ENCODE results near the gene ANXA10. TPM values are rescaled to one million over a fixed set of nuclear protein-coding genes. Genes with fewer than 3 reads are reported as not detected.

ANXA10 gene
- 2.6 to 3.5 TPM (median 2.7 TPM) in 5 replicates for total RNA-seq (2022; extraction: Qiagen RNA extraction)

DNA sequence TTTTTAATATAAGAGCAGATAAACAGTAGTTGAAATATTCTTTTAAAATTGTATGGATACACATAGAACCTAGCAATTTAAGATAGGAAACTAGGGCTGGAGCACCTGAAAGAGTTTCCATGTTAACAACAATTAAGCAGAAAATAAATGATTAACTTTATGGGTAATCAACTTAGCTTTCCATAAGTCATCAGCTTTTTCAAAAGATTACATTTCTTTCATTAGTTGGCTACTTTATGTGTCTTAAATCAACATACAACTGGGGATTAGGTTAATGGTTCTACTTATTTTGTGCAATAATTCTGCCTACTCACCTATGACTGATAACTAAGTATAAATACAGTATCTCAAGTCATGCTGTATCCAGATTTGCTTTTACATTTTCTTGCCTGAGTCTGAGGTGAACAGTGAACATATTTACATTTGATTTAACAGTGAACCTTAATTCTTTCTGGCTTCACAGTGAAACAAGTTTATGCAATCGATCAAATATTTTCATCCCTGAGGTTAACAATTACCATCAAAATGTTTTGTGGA is at the start of gene ANXA10:
TSS of gene ANXA10 (plus strand) at position 362 of the 537 bp plus-strand sequence. CDS start at position 526, 164 bp downstream.

Other genes with a start within 250 kb of the ANXA10 start
- 2.0 to 2.9 TPM (median 2.3 TPM) in 5 replicates for gene DDX60, start 226.2 kb downstream of the ANXA10 start, total RNA-seq (2022; extraction: Qiagen RNA extraction)